Suppressor macrophage treated with lipopolysaccharide for 1 hour (primary cell): ENCODE measurements around the gene VARS1.
A peak's percentile ranks its signal among the peaks of the same experiment; 100 is the strongest.

Source experiments
- DNase-seq, 3 donors: peaks; one replicate each; pipeline ENCODE4 v3.0.0-alpha.2; 2020 to 2022

VARS1 gene

DNA sequence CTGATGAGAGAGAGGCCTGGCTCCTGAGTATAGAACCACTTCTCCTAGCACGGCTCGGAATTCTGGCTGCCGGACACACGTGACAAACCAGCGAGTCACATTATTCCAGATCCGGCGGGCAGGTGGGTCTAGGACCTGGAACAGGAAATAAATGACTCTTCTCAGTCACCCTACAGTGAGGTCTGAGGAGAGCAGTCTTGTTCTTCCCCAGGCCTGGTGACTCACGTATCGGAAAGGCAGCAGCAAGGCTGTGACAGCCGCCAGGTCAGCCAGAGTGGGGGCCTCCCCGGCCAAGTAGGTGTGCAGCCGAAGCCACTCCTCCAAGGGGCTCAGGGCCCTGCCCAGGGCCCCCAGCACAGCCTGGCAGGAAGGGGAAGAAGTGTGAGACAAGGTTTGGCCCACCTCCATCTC, 2.8 kb downstream of the VARS1 start:
- no peak for DNase-seq

- no peak for DNase-seq
Observed at GRCh38 chr6:31792090-31792374, 3.5 kb downstream of the VARS1 start.

DNA sequence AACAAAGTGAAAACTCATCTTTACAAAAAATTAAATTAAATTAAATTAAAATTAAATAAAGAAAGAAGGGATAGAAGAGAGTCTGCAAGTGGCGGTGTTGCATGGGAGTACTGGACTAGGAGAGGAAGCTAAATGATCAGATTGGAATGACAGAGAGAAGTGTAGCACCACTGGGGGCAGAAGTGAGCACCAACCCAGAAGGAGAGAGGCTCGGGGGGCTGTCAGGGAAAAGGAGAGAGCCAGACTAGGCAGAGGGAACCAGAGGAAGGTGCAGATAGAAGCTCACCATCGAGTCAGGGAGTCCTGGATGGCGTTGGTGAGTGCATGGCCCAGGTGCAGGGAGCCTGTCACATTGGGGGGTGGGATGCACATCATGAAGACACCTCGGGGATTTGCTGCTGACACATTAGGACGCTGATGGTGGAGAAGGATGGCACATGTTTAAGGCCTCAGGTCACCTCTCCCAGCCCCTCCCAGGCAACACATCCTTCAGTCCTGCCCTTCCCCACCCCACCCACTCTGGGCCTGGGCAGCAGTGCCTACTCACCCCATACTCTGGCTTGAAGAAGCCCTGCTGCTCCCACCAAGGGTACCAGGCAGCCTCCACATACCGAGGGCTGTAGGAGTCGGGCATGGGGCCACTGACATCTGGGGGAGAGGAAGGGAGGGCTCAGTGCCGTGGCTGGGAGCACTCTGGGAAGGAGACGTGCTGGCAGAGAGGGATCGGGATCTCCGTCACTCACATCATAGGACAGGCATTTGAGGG, 4.0 kb downstream of the VARS1 start:
- peak; percentile 49 to 56 (median 55) for DNase-seq

DNA sequence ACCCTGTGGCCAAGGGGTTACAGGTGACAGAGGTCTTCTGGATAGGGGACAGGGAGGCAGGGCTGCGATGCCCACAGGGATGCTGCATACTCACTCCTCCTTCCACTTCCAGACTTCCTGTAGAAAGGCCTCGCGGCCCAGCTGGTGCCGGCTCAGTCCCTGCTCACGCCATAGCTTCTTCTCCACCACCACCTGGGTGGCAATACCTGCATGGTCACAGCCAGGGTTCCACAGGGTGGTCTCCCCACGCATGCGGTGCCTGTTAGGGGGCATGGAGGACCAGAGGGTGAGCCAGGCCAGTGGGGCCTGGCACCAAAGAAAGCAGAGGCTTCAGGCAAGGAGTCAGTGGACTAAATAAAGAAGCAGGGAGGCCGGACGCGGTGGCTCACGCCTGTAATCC, 10.1 kb downstream of the VARS1 start:
- DNase-seq, result no peak

- no peak for DNase-seq
Observed at GRCh38 chr6:31784098-31784925, 11.2 kb downstream of the VARS1 start.

- no peak for DNase-seq
Observed at GRCh38 chr6:31782126-31782855, 13.3 kb downstream of the VARS1 start.

- DNase-seq, result no peak
Observed at GRCh38 chr6:31781244-31782125, 14.1 kb downstream of the VARS1 start.

- no peak for DNase-seq
Observed at GRCh38 chr6:31780507-31781243, 14.9 kb downstream of the VARS1 start.

DNA sequence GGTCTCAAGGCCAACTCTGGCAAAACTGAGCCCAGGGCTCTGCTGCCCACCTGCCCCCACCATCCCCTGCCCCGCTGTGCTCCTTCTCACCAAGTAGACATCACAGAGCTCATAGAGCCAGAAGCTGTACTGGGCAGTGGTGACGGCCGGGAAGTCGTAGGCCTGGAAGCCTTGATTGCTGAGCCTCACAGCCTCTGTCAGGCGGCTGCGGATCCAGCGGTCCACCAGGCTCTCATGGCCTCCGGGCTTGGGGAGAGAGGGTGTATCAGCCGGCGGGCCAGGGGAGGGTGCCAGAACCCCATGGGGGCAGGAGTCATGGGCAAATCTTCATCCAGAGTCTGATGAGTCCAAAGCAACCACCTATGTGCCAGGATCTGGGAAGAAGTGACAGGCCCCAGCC, 15.6 kb downstream of the VARS1 start:
- DNase-seq, result no peak

DNA sequence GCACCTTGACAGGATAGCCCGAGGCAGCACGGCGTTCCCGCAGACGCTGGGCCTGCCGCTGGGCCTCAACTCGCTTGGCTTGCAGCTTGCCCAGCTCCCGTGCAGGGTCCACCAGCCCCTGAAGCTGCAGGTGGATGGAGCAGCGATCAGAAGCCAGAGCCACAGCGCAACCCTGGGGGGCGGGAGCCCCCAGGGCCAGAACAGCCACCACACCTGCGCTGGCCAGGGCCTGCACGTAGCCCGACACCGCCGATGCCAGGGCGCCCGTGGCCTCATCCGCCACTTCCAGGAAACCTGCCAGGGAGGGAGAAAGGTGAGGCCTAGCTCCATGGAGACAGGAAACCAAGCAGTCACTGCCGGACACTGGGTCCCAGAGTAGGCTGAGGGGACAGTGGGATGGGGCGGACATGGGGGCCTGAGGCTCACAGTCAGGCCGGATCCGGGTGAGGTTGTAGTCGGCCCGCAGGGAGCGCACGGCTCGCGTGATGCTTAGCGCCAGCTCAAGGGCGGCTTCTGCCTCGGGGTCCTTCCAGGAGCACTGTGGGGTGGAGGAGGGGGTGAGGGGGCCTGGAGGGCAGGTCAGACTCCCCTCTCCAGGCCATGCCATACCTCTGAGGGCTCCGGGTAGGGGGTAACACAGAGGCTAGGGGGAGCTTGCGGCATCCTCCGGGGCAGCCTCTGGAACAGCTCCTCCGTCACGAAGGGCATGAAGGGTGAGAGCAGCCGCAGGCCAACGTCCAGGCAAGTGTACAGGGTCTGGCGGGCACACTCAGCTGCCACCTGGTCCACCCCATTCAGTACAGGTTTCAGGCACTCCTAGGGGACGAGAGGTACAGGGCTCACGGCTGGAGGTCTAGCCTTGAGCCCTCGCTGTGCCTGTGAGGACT, 16.3 kb downstream of the VARS1 start:
- no peak for DNase-seq

DNA sequence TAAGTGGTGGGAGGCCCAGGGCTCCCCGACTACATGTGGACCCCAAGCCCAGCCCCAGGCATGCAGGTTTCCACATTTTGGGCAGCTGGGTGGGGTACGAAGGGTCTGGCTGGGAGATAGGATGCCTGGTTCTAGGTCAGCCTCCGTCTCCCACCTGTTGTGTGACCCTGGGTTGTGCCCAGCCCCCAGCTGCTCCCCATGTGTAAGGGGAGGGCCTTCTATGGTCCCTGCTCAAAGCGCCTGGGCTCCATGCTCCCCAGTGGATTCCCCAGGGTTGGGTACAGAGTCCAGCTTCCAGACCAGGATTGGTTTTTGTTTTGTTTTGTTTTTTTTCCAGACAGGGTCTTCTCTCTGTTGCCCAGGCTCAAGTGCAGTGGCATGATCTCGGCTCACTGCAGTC, 17.4 kb downstream of the VARS1 start:
- no peak for DNase-seq

DNA sequence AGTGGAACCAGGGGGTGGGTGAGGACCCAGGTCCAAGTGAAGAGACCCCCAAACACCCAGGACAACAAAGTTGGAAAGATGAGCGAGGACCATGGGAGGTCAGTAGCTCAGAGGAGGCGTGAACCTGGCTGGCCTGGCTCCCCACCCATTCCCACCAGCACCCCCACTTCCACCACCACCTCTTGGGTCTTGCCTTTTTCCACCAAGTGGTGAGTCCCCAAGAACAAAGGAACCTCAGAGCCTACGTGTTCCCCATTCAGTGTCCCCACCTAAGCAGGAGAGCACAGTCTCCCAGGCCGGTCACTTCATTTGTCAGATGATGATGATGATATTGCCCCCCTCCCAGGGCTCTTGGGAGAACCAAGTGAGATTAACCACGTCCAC, 17.9 kb downstream of the VARS1 start:
- DNase-seq, result no peak

GRCh38 chr6:31776989-31777666, 18.4 kb downstream of the VARS1 start, which contains the start of gene VWA7:
TSS of gene VWA7 (minus strand) at chr6:31777328. CDS start at chr6:31776779, 549 bp downstream.
- peak; percentile 82 to 90 (median 86) for DNase-seq

DNA sequence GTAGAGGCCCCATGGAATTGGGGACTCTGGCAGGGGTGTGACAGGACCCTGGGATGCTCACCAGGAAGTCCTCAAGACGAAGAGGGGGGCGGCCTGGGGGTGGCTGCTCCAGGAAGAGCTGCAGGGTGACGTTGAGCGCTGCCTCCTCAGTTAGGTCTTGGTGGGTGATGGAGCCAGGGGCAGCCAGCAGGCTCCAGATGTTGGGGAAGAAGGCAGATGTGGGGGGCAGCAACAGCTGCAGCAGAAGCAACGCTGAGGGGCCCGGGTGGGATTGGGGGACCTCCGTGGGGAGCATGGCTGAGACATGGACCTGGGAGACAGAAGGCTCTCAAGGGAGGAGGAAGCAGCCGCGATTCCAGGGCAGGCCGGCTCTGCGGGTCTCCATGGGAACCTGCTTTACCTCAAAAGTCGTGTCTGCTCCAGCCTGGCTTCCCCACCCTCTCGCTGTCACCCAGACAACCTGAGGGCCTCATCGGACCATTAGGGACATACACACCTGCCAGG, 19.0 kb downstream of the VARS1 start:
- DNase-seq, result no peak

- DNase-seq, result no peak
Observed at GRCh38 chr6:31775633-31776484, 19.7 kb downstream of the VARS1 start.

DNA sequence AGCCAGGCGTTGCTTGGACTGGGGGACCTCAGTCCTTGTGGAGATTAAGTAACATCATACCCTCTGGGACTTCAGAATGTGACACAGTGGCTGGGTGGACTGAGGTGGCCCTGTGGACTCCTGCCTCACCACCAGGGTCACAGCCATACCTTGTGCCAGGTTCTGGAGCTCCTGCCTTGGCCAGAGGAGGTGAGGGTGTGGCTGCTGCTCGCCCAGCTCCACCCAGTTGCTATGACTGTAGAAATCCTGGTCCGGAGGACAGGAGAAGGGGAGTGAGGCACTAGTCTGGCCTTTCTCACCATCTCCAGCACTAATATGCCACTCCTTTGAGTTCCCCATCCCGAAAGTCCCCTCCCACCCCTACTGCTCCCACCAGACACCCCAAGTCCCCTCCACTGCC, 20.4 kb downstream of the VARS1 start:
- no peak for DNase-seq

DNA sequence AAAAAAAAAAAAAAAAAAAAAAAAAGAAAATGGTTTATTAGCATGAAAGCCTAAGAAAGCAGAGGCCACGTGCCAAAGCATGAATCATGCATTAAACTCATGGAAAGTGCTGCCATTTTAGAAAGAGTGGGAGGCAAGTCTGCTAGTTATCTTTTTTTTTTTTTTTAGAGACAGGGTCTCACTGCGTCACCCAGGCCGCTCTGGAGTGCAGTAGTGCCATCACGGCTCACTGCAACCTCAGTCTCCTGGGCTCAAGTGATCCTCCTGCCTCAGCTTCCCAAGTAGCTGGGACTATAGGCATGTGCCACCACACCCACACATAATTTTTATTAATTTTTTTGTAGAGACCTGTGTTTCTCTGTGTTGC, 23.6 kb downstream of the VARS1 start:
- DNase-seq, result peak in 2 of 3 donors; percentile 48 to 52

DNA sequence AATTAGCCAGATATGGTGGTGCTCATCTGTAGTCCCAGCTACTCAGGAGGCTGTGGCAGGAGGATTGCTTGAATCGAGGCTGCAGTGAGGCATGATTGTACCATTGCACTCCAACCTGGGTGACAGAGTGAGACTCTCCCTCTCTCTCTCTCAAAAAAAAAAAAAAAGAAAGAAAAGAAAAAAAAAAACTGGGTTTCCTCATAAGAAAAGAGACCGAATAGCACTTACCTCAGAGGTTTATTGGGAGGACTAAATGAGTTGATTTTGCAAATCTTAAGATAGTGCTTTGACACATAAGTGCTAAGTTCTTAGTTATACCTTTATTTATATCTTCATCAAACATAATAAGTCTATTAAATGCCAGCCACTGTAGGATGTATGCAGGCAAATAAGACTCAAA, 24.7 kb downstream of the VARS1 start:
- DNase-seq, result no peak
